Upper lobe of left lung (tissue), 4 donors: ENCODE results near the gene COL20A1.

ENCODE experiments used
- POLR2A ChIP-seq, 4 donors: fragments of 450-650 bp; IDR thresholded peaks; one replicate each; pipeline ENCODE4 v1.5.1; 2016 to 2017; ENCODE audit warnings: antibody characterized with exemption in 4 of 4, mild to moderate bottlenecking in 2 of 4
- TF ChIP-seq, protein P1 (sequence below), 6 experiments: fragments of 450-650 bp in 4 of 6; fragments of 200-600 bp in 2 of 6; sonication (generic) in 2 of 6; IDR thresholded peaks; one replicate each; pipeline ENCODE4 v1.5.1; 2016 to 2019; ENCODE audit warnings: antibody characterized with exemption in 6 of 6

- TF ChIP-seq, protein P1, sequence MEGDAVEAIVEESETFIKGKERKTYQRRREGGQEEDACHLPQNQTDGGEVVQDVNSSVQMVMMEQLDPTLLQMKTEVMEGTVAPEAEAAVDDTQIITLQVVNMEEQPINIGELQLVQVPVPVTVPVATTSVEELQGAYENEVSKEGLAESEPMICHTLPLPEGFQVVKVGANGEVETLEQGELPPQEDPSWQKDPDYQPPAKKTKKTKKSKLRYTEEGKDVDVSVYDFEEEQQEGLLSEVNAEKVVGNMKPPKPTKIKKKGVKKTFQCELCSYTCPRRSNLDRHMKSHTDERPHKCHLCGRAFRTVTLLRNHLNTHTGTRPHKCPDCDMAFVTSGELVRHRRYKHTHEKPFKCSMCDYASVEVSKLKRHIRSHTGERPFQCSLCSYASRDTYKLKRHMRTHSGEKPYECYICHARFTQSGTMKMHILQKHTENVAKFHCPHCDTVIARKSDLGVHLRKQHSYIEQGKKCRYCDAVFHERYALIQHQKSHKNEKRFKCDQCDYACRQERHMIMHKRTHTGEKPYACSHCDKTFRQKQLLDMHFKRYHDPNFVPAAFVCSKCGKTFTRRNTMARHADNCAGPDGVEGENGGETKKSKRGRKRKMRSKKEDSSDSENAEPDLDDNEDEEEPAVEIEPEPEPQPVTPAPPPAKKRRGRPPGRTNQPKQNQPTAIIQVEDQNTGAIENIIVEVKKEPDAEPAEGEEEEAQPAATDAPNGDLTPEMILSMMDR (IDR thresholded peaks at IDR 0.05): no peak
- TF ChIP-seq POLR2A (IDR thresholded peaks at IDR 0.05): no peak
These were observed 43.3 kb downstream of the COL20A1 start for GRCh38 chr20:63336232-63336752.
